ENCODE measurements around the gene SNCA. TPM values are rescaled to one million over a fixed set of nuclear protein-coding genes. Genes with fewer than 3 reads are reported as not detected.

SNCA gene
- total and polyA plus RNA-seq, 2 experiments from 2014 or later, result 99.1 to 127 TPM

GRCh38 chr4:89684536-89684935 is 152.4 kb downstream of the SNCA start:
- Histone ChIP-seq H3K27me3 (no peaks in the 10 kb centered on the region), H3K4me1 (ENCODE audit: low read depth) (no peaks in the 10 kb centered on the region), H3K4me3 (no peak overlapping the region), H3K36me3 (no peaks in the 10 kb centered on the region), H3K9me3 (ENCODE audit: low read depth) (no peaks in the 10 kb centered on the region), H3K27ac (no peak overlapping the region)
- DNase-seq (ENCODE audit: low read depth in 1 of 2, low spot score in 1 of 2), result peak in 1 of 2 donors; percentile 5
- TF ChIP-seq CTCF (IDR thresholded peaks at IDR 0.05; ENCODE audit: low read depth, low read length), result no peak

GRCh38 chr4:89682808-89683207 is 154.2 kb downstream of the SNCA start:
- Histone ChIP-seq H3K27ac (no peak overlapping the region), H3K4me3 (no peak overlapping the region), H3K9me3 (ENCODE audit: low read depth) (no peaks in the 10 kb centered on the region), H3K4me1 (ENCODE audit: low read depth) (no peaks in the 10 kb centered on the region), H3K27me3 (no peaks in the 10 kb centered on the region), H3K36me3 (no peaks in the 10 kb centered on the region)
- DNase-seq (ENCODE audit: low read depth in 1 of 2, low spot score in 1 of 2), result no peak
- no peak for TF ChIP-seq CTCF (IDR thresholded peaks at IDR 0.05; ENCODE audit: low read depth, low read length)

- no peak for DNase-seq (ENCODE audit: low read depth in 1 of 2, low spot score in 1 of 2)
- H3K36me3 ChIP-seq, result no peaks in the 10 kb centered on the region
- no peak for TF ChIP-seq CTCF (IDR thresholded peaks at IDR 0.05; ENCODE audit: low read depth, low read length)
- no peak overlapping the region for H3K4me3 ChIP-seq
- no peaks in the 10 kb centered on the region for H3K9me3 ChIP-seq (ENCODE audit: low read depth)
- H3K27me3 ChIP-seq, result no peaks in the 10 kb centered on the region
- no peaks in the 10 kb centered on the region for H3K4me1 ChIP-seq (ENCODE audit: low read depth)
- no peak overlapping the region for H3K27ac ChIP-seq
These were observed 155.3 kb downstream of the SNCA start for GRCh38 chr4:89681671-89682070.

DNA sequence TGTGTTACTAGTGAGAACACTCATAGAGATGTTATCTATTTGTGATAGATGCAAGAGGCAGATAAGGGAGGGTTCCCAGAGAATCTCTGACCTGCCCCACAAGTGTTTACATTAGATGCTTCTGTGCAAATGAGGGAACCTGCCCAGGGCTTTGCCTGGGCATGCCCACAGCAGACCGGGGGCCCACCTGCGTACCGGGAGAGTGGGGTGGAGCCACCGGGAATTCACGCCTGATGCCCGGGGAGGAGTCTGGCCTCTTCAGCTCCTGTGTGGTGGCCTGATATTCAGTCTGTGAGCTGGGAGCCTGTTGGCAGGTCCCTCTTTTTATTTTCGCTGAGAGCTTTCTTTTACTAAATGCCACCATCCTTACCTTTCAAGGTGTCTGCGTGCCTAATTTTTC is 155.7 kb downstream of the SNCA start:
- no peak overlapping the region for H3K27ac ChIP-seq
- no peaks in the 10 kb centered on the region for H3K9me3 ChIP-seq (ENCODE audit: low read depth)
- TF ChIP-seq CTCF (IDR thresholded peaks at IDR 0.05; ENCODE audit: low read depth, low read length), result no peak
- H3K4me1 ChIP-seq (ENCODE audit: low read depth), result no peaks in the 10 kb centered on the region
- no peaks in the 10 kb centered on the region for H3K27me3 ChIP-seq
- H3K36me3 ChIP-seq, result no peaks in the 10 kb centered on the region
- peak in 1 of 2 donors; percentile 1 for DNase-seq (ENCODE audit: low read depth in 1 of 2, low spot score in 1 of 2)
- no peak overlapping the region for H3K4me3 ChIP-seq

DNA sequence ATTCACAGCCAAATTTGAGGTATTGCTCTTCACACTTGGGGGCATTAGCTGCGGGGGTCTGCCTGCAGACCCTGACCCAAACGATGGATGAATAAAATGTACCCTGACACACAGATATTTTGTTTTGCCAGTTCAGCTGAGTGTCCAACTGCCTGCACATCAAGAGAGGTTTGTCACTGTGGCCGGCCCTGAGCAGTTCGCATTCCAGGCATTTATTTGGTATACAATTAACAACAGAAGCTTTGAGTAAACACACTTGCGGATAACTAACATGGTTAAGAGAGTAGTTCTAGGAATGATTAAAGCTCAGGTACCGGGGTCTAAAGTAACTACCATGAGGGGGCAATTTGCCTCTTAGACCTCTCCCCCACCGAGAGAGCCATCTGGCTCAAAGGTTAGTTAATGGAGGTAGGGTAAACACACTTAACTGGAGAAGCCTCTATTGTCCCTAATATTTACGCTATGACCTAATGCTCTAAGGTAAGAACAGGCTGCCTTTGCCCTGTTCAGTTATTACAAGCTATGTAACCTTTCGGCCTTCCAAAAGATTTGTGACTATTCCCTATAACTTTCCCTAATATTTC is 162.0 kb downstream of the SNCA start:
- H3K4me3 ChIP-seq, result no peak overlapping the region
- no peak for TF ChIP-seq CTCF (IDR thresholded peaks at IDR 0.05; ENCODE audit: low read depth, low read length)
- H3K27ac ChIP-seq, result no peak overlapping the region
- H3K27me3 ChIP-seq, result no peaks in the 10 kb centered on the region
- H3K9me3 ChIP-seq (ENCODE audit: low read depth), result no peaks in the 10 kb centered on the region
- DNase-seq (ENCODE audit: low read depth in 1 of 2, low spot score in 1 of 2), result no peak
- no peaks in the 10 kb centered on the region for H3K36me3 ChIP-seq
- H3K4me1 ChIP-seq (ENCODE audit: low read depth), result no peaks in the 10 kb centered on the region

Other genes starting within 250 kb of the SNCA start
- 0.27 and 1.3 TPM in 2 replicates for gene MMRN1, start 57.7 kb upstream of the SNCA start, total RNA-seq
- 0.54 and 0.83 TPM in 2 replicates for gene MMRN1, start 57.7 kb upstream of the SNCA start, polyA plus RNA-seq

All from cardiac muscle cell (in vitro differentiated cells and primary cell).